VCaP (cell line): ENCODE data around the gene TIGD1.

Experiments
- H3K27ac ChIP-seq: fragments of 450-650 bp; 2 replicates; pipeline ENCODE4 v1.5.1; 2017
- CTCF ChIP-seq: fragments of 450-650 bp; conservative IDR thresholded peaks from 2 replicates; pipeline ENCODE4 v1.5.1; 2017; ENCODE audit warnings: mild to moderate bottlenecking, moderate library complexity

TIGD1 gene

DNA sequence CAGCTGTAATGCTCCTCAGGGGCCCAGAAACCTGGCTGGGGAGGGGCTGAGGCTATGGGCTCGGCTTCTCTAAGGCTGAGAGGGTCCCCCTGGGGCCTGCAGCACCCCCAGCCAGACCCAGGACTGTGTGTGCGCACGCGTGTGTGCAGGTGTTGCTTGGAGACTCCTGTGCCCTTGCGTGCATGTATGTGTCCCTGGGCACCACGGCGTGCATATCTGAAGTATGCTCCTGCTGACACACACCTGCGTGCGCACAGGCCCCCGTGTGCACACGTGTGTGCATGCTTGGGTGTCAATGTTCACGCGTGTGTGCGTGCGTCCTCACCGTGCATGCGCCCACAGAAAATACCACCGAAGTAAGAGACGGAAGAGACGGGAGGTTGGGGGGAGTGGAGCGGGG is 47.8 kb downstream of the TIGD1 start:
- TF ChIP-seq CTCF: no peak

GRCh38 chr2:232501794-232502390 is 48.5 kb downstream of the TIGD1 start:
- H3K27ac ChIP-seq: no peak overlapping the region
- TF ChIP-seq CTCF: no peak

More for the DNA sequence above, 47.8 kb downstream of the TIGD1 start:
- H3K27ac ChIP-seq: no peak overlapping the region

GRCh38 chr2:232501331-232501771 is 49.0 kb downstream of the TIGD1 start:
- TF ChIP-seq CTCF: no peak

GRCh38 chr2:232498452-232498851 is 51.9 kb downstream of the TIGD1 start:
- H3K27ac ChIP-seq: no peak overlapping the region
- no peak for TF ChIP-seq CTCF

More at GRCh38 chr2:232501331-232501771, 49.0 kb downstream of the TIGD1 start:
- no peak overlapping the region for H3K27ac ChIP-seq
